PC-3 (cell line): ENCODE measurements around the gene VAMP3. TPM values are rescaled to one million over a fixed set of nuclear protein-coding genes. Genes with fewer than 3 reads are reported as not detected.

Experiments
- ATAC-seq: fragments of 200-7000 bp; cut with Tn5 transposase; 2 replicates; pipeline ENCODE4 v1.9.1; 2020; ENCODE audit warnings: mild to moderate bottlenecking, moderate library complexity
- BruUV-seq: library from RNA; stranded (reverse); fragments of 400-500 nt; replicated peaks from 2 replicates; lab custom pipeline; 2021; lab: Mats Ljungman, UMichigan
- CTCF ChIA-PET: fragments of 300-600 bp; sonication (Branson Sonifier 250); formaldehyde crosslinking; loops from one replicate; lab custom pipeline; 2022; ENCODE audit warnings: antibody characterized with exemption; lab: Charles Lee
- POLR2A ChIA-PET: fragments of 300-600 bp; sonication (Branson Sonifier 250); formaldehyde crosslinking; loops from one replicate; lab custom pipeline; 2022; ENCODE audit warnings: antibody characterized with exemption; ENCODE audit not compliant: unreplicated experiment; lab: Charles Lee
- DNase-seq: peaks from one replicate; pipeline ENCODE4 v3.0.0-alpha.2; 2015
- H2AFZ ChIP-seq: fragments of 300-600 bp; sonication (generic); 2 replicates; pipeline ENCODE4 v1.6.0; 2016; ENCODE audit warnings: antibody characterized with exemption, low read length
- H3F3A ChIP-seq: fragments of 300-600 bp; sonication (generic); one replicate; pipeline ENCODE4 v1.6.0; 2017; ENCODE audit warnings: antibody characterized with exemption, low read length, control low read depth, mild to moderate bottlenecking; ENCODE audit not compliant: unreplicated experiment
- H3K27ac ChIP-seq: fragments of 300-600 bp; sonication (generic); 2 replicates; pipeline ENCODE4 v1.5.1; 2016; ENCODE audit warnings: mild to moderate bottlenecking, low read length
- H3K27me3 ChIP-seq: fragments of 300-600 bp; sonication (generic); 2 replicates; pipeline ENCODE4 v1.6.1; 2016; ENCODE audit warnings: low read length, mixed read lengths
- H3K36me3 ChIP-seq: fragments of 300-600 bp; sonication (generic); 2 replicates; pipeline ENCODE4 v1.6.1; 2016; ENCODE audit warnings: low read depth, mixed run types, low read length, mixed read lengths
- H3K4me1 ChIP-seq: fragments of 300-600 bp; sonication (generic); 2 replicates; pipeline ENCODE4 v1.5.1; 2016; ENCODE audit warnings: low read length; ENCODE audit not compliant: insufficient read depth
- H3K4me2 ChIP-seq: fragments of 300-600 bp; sonication (generic); 2 replicates; pipeline ENCODE4 v1.6.0; 2016; ENCODE audit warnings: low read length
- H3K4me3 ChIP-seq: fragments of 300-600 bp; sonication (generic); 2 replicates; pipeline ENCODE4 v1.5.1; 2016; ENCODE audit warnings: mild to moderate bottlenecking, low read length, mixed read lengths
- H3K79me2 ChIP-seq: fragments of 300-600 bp; sonication (generic); 2 replicates; pipeline ENCODE4 v1.6.1; 2017; ENCODE audit warnings: low read length, mixed read lengths
- H3K9ac ChIP-seq: fragments of 300-600 bp; sonication (generic); 2 replicates; pipeline ENCODE4 v1.6.0; 2016; ENCODE audit warnings: mild to moderate bottlenecking, low read length
- H3K9me2 ChIP-seq: fragments of 300-600 bp; sonication (generic); replicated peaks from 2 replicates; pipeline ENCODE4 v1.6.1; 2016; ENCODE audit warnings: mixed run types, low read length, mixed read lengths
- H3K9me3 ChIP-seq: fragments of 300-600 bp; sonication (generic); 2 replicates; pipeline ENCODE4 v1.6.1; 2016; ENCODE audit warnings: low read length, mixed read lengths
- H4K20me1 ChIP-seq: fragments of 300-600 bp; sonication (generic); 2 replicates; pipeline ENCODE4 v1.6.1; 2016; ENCODE audit warnings: low read length, mixed read lengths
- CTCF ChIP-seq: fragments of 300-600 bp; sonication (generic); conservative IDR thresholded peaks from 2 replicates; pipeline ENCODE4 v1.5.1; 2017; ENCODE audit warnings: antibody characterized with exemption, low read depth, mild to moderate bottlenecking, low read length
- EZH2 ChIP-seq: fragments of 300-600 bp; sonication (generic); IDR thresholded peaks from one replicate; pipeline ENCODE4 v1.6.1; 2017; ENCODE audit warnings: antibody characterized with exemption, mild to moderate bottlenecking, low read length; ENCODE audit not compliant: unreplicated experiment
- EZH2phosphoT487 ChIP-seq: fragments of 300-600 bp; sonication (generic); IDR thresholded peaks from 2 replicates; pipeline ENCODE4 v1.6.1; 2018; ENCODE audit warnings: mild to moderate bottlenecking, antibody characterized with exemption, low read length, borderline replicate concordance
- intact Hi-C: fragments of 100-400 bp; cut with micrococcal nuclease; formaldehyde crosslinking; loops from 2 replicates; pipeline ENCODE4 v1.9.0; 2023
- total RNA-seq: library from RNA; depleted of rRNA; stranded (reverse); fragments of >200 nt; gene quantifications from 2 replicates; pipeline ENCODE4 v1.2.3, GENCODE V29; 2014; rRNA removed

Gene VAMP3
- total RNA-seq, 1 experiment from 2014 or later = 64.2 TPM

GRCh38 chr1:7826363-7826762 lies 55.3 kb downstream of the VAMP3 start:
- Histone ChIP-seq H3K4me1 (no peaks in the 10 kb centered on the region), H3F3A (no peaks in the 10 kb centered on the region), H2AFZ (no peak overlapping the region), H3K9me3 (no peaks in the 10 kb centered on the region), H3K9ac (no peak overlapping the region), H3K4me3 (no peak overlapping the region), H4K20me1 (no peaks in the 10 kb centered on the region), H3K4me2 (no peak overlapping the region), H3K79me2 (no peaks in the 10 kb centered on the region), H3K36me3 (no peaks in the 10 kb centered on the region), H3K9me2 (no peaks in the 10 kb centered on the region), H3K27ac (no peak overlapping the region), H3K27me3 (no peaks in the 10 kb centered on the region)
- ChIA-PET CTCF (no interaction called here), POLR2A (no interaction called here)
- no TSS peak for BruUV-seq
- DNase-seq (no peak), ATAC-seq (no peak)
- TF ChIP-seq EZH2phosphoT487 (no peak), CTCF (no peak), EZH2 (no peak)
- intact Hi-C loops = no loop called here

- ATAC-seq (no peak), DNase-seq (no peak)
- TF ChIP-seq EZH2phosphoT487 = no peak
- TF ChIP-seq CTCF = no peak
- no peak for TF ChIP-seq EZH2
- Histone ChIP-seq H3K27ac (no peak overlapping the region), H3K36me3 (no peaks in the 10 kb centered on the region), H3K9ac (no peak overlapping the region), H3K4me1 (no peaks in the 10 kb centered on the region), H3K4me2 (no peak overlapping the region), H4K20me1 (no peaks in the 10 kb centered on the region), H3K9me3 (no peaks in the 10 kb centered on the region), H3K79me2 (no peaks in the 10 kb centered on the region), H3K4me3 (no peak overlapping the region), H3K27me3 (no peaks in the 10 kb centered on the region), H3F3A (no peaks in the 10 kb centered on the region), H3K9me2 (no peaks in the 10 kb centered on the region), H2AFZ (no peak overlapping the region)
- BruUV-seq = no TSS peak
- POLR2A ChIA-PET = no interaction called here
- intact Hi-C loops = no loop called here
- CTCF ChIA-PET = no interaction called here
Observed at GRCh38 chr1:7827126-7827955, 56.2 kb downstream of the VAMP3 start.

Other genes starting within 250 kb of the VAMP3 start
- 4.3 and 5.4 TPM in 2 replicates for gene PER3, start 13.0 kb downstream of the VAMP3 start, total RNA-seq
- not detected in 2 replicates for gene UTS2, start 81.8 kb downstream of the VAMP3 start, total RNA-seq
- 0.04 and 0.06 TPM in 2 replicates for gene TNFRSF9, start 169.5 kb downstream of the VAMP3 start, total RNA-seq
- gene PARK7, start 190.4 kb downstream of the VAMP3 start, total RNA-seq = 316 and 333 TPM in 2 replicates